ENCODE data around the gene TLX2.

Gene TLX2

GRCh38 chr2:74550231-74550630 is 36.0 kb downstream of the TLX2 start:
- DNase-seq (ENCODE audit: low read depth), result no peak
- H3K4me3 ChIP-seq (ENCODE audit: low read depth, low read length), result no peak overlapping the region
- TF ChIP-seq, protein P1, sequence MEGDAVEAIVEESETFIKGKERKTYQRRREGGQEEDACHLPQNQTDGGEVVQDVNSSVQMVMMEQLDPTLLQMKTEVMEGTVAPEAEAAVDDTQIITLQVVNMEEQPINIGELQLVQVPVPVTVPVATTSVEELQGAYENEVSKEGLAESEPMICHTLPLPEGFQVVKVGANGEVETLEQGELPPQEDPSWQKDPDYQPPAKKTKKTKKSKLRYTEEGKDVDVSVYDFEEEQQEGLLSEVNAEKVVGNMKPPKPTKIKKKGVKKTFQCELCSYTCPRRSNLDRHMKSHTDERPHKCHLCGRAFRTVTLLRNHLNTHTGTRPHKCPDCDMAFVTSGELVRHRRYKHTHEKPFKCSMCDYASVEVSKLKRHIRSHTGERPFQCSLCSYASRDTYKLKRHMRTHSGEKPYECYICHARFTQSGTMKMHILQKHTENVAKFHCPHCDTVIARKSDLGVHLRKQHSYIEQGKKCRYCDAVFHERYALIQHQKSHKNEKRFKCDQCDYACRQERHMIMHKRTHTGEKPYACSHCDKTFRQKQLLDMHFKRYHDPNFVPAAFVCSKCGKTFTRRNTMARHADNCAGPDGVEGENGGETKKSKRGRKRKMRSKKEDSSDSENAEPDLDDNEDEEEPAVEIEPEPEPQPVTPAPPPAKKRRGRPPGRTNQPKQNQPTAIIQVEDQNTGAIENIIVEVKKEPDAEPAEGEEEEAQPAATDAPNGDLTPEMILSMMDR (conservative IDR thresholded peaks at IDR 0.05; ENCODE audit: low read depth, low read length), result no peak

GRCh38 chr2:74551530-74551929 is 37.3 kb downstream of the TLX2 start:
- TF ChIP-seq, protein P1 (conservative IDR thresholded peaks at IDR 0.05; ENCODE audit: low read depth, low read length), result no peak
- DNase-seq (ENCODE audit: low read depth), result no peak
- no peak overlapping the region for H3K4me3 ChIP-seq (ENCODE audit: low read depth, low read length)

- no peak overlapping the region for H3K4me3 ChIP-seq (ENCODE audit: low read depth, low read length)
- no peak for DNase-seq (ENCODE audit: low read depth)
- TF ChIP-seq, protein P1 (conservative IDR thresholded peaks at IDR 0.05; ENCODE audit: low read depth, low read length), result no peak
Measured at GRCh38 chr2:74551942-74552913, 38.0 kb downstream of the TLX2 start.

- TF ChIP-seq, protein P1 (conservative IDR thresholded peaks at IDR 0.05; ENCODE audit: low read depth, low read length), result no peak
- DNase-seq (ENCODE audit: low read depth), result no peak
- H3K4me3 ChIP-seq (ENCODE audit: low read depth, low read length), result peak overlapping the region; percentile 87
Measured at GRCh38 chr2:74552914-74553811, 38.9 kb downstream of the TLX2 start.

- H3K4me3 ChIP-seq (ENCODE audit: low read depth, low read length), result peak within 1 kb of the TSS; percentile 87
- TF ChIP-seq, protein P1 (conservative IDR thresholded peaks at IDR 0.05; ENCODE audit: low read depth, low read length), result no peak
- DNase-seq (ENCODE audit: low read depth), result peak; percentile 88
Measured at GRCh38 chr2:74553892-74554819, 39.9 kb downstream of the TLX2 start, which contains the start of the genes DOK1 and LOXL3. TSS of gene DOK1 (plus strand) at chr2:74554720. CDS start at chr2:74554755, 35 bp downstream. TSS of gene LOXL3 (minus strand) at chr2:74553942. CDS start at chr2:74552634, 1,308 bp downstream.

Data from choroid plexus epithelial cell (primary cell).